Measurements from ENCODE around the gene GAB3. TPM values are rescaled to one million over a fixed set of nuclear protein-coding genes. Genes with fewer than 3 reads are reported as not detected.
A peak's percentile ranks its signal among the peaks of the same experiment; 100 is the strongest.

The GAB3 gene
- total and polyA plus RNA-seq, 2 of the 4 experiments (the other 2 are of a cell fraction), result 2.2 to 3.7 TPM

GRCh38 chrX:154751669-154752271 is 893 bp upstream of the GAB3 start:
- BruUV-seq (replicated peaks), result no TSS peak
- Histone ChIP-seq H2AK9ac (replicated peaks; ENCODE audit: low read depth, low read length, poor library complexity) (no peak overlapping the region), H2BK120ac (ENCODE audit: low read depth, low read length) (no peak overlapping the region), H3K23ac (ENCODE audit: low read depth, low read length) (0 out of 2 replicates have a peak overlapping the region, but pooled peaks have one; percentile 29), H2BK5ac (ENCODE audit: low read depth, low read length, poor library complexity, severe bottlenecking) (no peak overlapping the region), H2BK20ac (ENCODE audit: low read depth, low read length) (no peak overlapping the region), H3K14ac (replicated peaks; ENCODE audit: low read depth, low read length) (no peak overlapping the region), H4K91ac (ENCODE audit: insufficient read depth, low read depth, low read length) (no peak overlapping the region), H3K18ac (ENCODE audit: low read depth, low read length) (no peak overlapping the region), H3K9ac (ENCODE audit: low read depth, low read length) (no peak overlapping the region), H3K4me2 (ENCODE audit: low read depth, low read length) (no peak overlapping the region), H3K9me1 (ENCODE audit: insufficient read depth, low read length) (no peaks in the 10 kb centered on the region), H2AFZ (replicated peaks; ENCODE audit: low read length, poor library complexity) (no peak overlapping the region), H3K4me1 (ENCODE audit: control insufficient read depth, insufficient read depth, low read length) (no peaks in the 10 kb centered on the region), H3K4me3 (ENCODE audit: insufficient read depth, low read depth, low read length) (no peak overlapping the region), H2AK5ac (ENCODE audit: low read depth, low read length) (no peak overlapping the region), H4K5ac (ENCODE audit: low read depth, low read length) (no peak overlapping the region; the same call in 1 of the 2 replicates), H4K20me1 (ENCODE audit: insufficient read depth, low read length) (no peaks in the 10 kb centered on the region), H2BK15ac (ENCODE audit: low read depth, low read length) (no peak overlapping the region), H3K9me3 (ENCODE audit: control insufficient read depth, insufficient read depth, low read length) (no peaks in the 10 kb centered on the region), H3K79me1 (ENCODE audit: low read depth in 1 of 2, low read length in 2 of 2) (no peaks in the 10 kb centered on the region; a peak in 1 of 4 replicates), H4K8ac (ENCODE audit: low read depth in 2 of 2, low read length in 2 of 2) (no peak overlapping the region), H3K36me3 (ENCODE audit: control insufficient read depth, insufficient read depth, low read length) (no peaks in the 10 kb centered on the region), H3K27ac (ENCODE audit: insufficient read depth, low read length) (no peak overlapping the region), H3K27me3 (ENCODE audit: control insufficient read depth, insufficient read depth, low read length) (peaks cover 2% of the 10 kb centered on the region), H3K4ac (ENCODE audit: low read depth, low read length) (no peak overlapping the region), H3K56ac (ENCODE audit: extremely low read depth, insufficient read depth, low read length) (no peak overlapping the region)
- intact Hi-C loops (cut with micrococcal nuclease) (no loop called here), in situ Hi-C loops (cut with MboI; ENCODE audit: low sequenced_read_pairs) (no loop called here), dilution Hi-C loops (cut with HindIII; ENCODE audit: low sequenced_read_pairs, unreplicated experiment) (no loop called here)
- no peak for ATAC-seq (ENCODE audit: low read depth)
- ChIA-PET CTCF (no interaction called here), POLR2A (ENCODE audit: unreplicated experiment) (no interaction called here)
- DNase-seq, result no peak
- TF ChIP-seq CTCF (conservative IDR thresholded peaks at IDR 0.05; ENCODE audit: low read depth, low read length) (no peak), MAZ (IDR thresholded peaks at IDR 0.05; ENCODE audit: borderline replicate concordance, low read depth, low read length) (no peak), BHLHE40 (IDR thresholded peaks at IDR 0.05; ENCODE audit: low read depth, low read length) (no peak), RFX5 (IDR thresholded peaks at IDR 0.05; ENCODE audit: low read depth, low read length) (no peak), ELK1 (IDR thresholded peaks at IDR 0.05; ENCODE audit: borderline replicate concordance, low read depth, low read length) (no peak), MAFK (IDR thresholded peaks at IDR 0.05; ENCODE audit: low read depth, low read length) (no peak), NFE2L2 (IDR thresholded peaks at IDR 0.05; ENCODE audit: low read depth, low read length) (no peak), CHD1 (IDR thresholded peaks at IDR 0.05; ENCODE audit: low read depth, low read length) (no peak), USF2 (IDR thresholded peaks at IDR 0.05; ENCODE audit: low read depth, low read length) (no peak), MXI1 (IDR thresholded peaks at IDR 0.05; ENCODE audit: borderline replicate concordance, low read depth, low read length) (no peak), SMC3 (IDR thresholded peaks at IDR 0.05; ENCODE audit: low read depth, low read length) (no peak), RAD21 (IDR thresholded peaks at IDR 0.05; ENCODE audit: low read length) (no peak), RCOR1 (IDR thresholded peaks at IDR 0.05; ENCODE audit: insufficient replicate concordance, low read length) (no peak), POLR2A (IDR thresholded peaks at IDR 0.05; ENCODE audit: low read depth, low read length) (no peak), CEBPB (IDR thresholded peaks at IDR 0.05; ENCODE audit: low read depth, low read length) (no peak), FOS (IDR thresholded peaks at IDR 0.05; ENCODE audit: low read depth, low read length) (no peak)
- 57% methylated on average over 5 of the region's 9 CpGs; no CpG with 5 or more reads in 1 of the 2 experiments for WGBS, 2 experiments (ENCODE audit: extremely low coverage in 2 of 2, insufficient read length in 1 of 2)
